ENCODE measurements around the gene SPEM1.
"Not testable (repeated sequence)": the region's sequence is repeated elsewhere in the genome, so short reads cannot be mapped to it uniquely, and the experiment has no call there.

The SPEM1 gene

GRCh38 chr17:7443499-7444485 is 23.7 kb downstream of the SPEM1 start:
- DNase-seq = no peak

- DNase-seq = no peak
These were observed 24.8 kb downstream of the SPEM1 start, which contains the start of gene CHRNB1 for GRCh38 chr17:7444682-7445618. CHRNB1 (plus strand) TSS chr17:7445061; CDS start chr17:7445128, 67 bp downstream.

- no peak for DNase-seq
These were observed 25.5 kb downstream of the SPEM1 start for GRCh38 chr17:7445619-7445968.

GRCh38 chr17:7448461-7448860 is 28.3 kb downstream of the SPEM1 start:
- DNase-seq = no peak

- DNase-seq = no peak
These were observed 39.9 kb downstream of the SPEM1 start for GRCh38 chr17:7459961-7460545.

GRCh38 chr17:7460850-7461660 is 40.9 kb downstream of the SPEM1 start:
- DNase-seq = no peak

DNA sequence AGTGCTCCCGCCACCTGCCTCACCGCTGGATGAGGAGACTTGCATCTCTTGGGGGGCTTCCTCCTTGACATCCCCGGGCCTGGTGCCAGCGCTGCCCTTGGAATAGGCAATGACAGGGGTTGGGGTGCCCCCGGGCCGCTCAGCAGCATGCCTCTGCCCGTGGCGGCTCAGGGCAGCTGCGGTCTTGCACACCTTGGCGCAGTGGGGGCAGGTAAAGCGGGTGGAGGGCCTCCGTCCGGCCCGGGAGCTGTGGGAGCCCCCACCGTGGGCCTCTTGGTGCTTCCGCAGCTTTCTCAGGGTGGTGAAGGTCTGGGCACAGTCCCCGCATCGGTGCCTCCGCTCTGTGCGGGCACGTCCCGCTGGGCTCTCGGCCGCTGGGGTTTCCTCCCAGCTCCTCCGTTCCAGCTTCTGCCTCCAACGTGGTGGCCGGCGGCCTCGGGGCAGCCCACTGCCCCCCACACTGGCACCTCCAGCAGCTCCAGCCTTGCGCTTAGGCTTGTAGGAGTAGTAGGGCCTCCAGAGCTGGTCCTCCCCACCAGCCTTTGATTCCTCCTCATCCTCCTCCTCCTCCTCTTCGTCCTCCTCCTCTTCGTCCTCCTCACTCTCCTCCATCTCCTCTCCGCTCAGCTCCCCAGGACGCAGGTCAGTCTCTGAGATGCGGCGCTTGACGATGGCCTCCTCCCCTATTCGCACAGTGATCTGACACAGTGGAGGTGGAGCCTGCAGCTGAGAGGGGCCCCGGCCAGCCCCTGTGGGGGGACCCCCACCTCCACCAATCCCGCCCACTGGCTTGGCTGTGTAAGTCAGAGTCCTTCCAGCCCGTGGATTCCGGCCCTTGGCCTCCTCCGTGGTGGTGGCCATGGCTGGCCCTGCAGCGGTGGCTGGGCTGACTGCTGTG is 42.6 kb downstream of the SPEM1 start:
- DNase-seq = no peak

- no peak for DNase-seq
These were observed 43.3 kb downstream of the SPEM1 start for GRCh38 chr17:7463372-7463846.

DNA sequence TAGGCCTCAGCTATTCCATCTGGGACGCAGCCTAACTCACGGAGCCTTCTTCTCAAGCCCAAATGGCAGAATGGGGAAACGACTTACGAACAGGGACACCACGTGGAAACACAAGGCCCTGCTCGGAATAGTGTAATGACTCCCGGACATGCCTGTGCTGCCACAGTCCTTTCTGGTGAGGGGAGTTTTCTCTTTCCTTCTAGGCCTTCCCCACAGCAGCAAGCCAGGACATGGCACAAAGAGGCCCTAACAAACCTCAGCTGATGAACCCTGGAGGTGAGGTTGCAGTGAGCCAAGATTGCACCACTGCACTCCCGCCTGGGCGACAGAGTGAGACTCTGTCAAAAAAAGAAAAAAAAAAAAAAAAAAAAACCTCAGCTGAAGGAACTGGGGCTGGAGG is 44.0 kb downstream of the SPEM1 start:
- DNase-seq = no peak

DNA sequence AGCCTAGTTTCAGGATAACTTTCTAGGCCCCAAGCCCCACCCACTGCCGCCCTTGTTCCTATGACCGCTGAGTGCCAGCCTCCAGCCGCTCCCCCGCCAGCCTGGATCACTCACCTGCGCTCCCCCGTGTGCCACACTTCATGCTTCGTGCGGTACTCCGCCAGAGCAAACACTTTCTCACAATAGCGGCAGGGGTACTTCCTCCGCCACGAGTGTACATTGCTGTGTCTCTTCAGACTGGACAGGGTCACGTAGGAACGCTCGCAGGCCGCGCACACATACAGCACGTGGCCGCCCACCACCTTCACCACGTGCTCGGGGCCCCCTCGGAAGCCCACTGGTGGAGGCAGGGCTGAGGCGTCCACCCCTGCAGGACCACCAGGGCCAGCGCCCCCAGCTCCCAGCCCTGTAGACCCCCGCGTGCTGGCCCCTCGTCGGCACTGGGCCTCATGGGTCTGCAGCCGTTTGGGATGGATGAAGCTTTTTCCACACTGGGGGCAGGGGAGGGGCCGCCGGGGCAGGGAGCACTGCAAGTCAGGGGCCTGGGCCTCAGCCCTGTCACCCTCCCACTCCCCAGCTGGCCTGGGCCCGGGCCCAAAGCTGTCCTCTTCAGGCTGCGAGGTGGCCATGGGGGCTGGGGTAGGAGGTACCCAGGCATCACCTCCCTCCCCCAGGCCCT is 45.6 kb downstream of the SPEM1 start:
- DNase-seq = no peak

DNA sequence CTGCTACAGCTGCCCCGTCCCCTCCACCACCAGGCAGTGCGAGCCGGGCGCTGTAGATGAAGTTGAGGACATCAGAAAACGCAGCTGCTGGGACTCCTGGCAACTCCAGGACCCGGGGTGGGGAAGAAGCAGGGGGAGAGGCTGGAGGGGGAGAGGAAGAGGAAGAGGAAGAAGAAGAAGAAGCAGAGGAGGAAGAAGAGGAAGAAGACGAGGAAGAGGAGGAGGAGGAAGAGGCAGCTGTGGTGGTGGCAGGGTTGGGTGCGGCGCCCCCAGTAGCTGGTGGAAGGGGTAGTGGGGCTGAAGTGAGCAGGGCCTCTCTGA is 46.2 kb downstream of the SPEM1 start:
- no peak for DNase-seq

DNA sequence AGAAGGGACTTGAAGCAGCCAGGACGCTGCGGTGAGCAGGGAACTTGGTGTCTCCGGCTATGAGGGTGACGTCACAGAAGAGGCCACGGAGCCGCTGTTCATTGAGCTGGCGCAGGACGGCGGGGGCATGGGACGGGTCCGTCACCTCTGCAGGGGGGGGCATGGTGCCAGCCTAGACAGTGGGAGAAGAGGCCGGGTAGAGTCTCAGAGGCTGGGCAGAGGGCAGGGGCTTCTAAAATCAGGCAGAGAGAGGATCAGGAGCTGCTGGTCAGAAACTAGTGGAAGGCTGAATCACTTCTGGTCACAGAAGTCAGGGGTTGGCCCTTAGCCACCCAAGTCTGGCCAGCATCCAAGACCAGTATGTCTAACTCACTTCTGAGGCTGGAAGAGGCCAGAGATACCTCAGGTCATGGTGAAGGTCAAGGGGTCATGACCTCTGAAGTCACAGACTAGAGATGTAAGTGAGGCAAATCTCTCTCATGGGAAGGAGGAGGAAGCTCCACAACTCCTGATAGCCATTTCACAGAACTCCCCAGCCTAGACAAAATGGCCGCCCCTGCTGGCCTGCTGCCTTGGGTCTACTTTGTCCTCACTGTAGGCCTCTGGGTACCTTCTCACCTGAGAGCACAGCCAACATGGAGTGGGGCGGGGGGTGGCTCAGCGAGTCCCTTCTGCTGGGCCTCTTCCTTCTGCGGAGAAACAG is 46.7 kb downstream of the SPEM1 start:
- no peak for DNase-seq

DNA sequence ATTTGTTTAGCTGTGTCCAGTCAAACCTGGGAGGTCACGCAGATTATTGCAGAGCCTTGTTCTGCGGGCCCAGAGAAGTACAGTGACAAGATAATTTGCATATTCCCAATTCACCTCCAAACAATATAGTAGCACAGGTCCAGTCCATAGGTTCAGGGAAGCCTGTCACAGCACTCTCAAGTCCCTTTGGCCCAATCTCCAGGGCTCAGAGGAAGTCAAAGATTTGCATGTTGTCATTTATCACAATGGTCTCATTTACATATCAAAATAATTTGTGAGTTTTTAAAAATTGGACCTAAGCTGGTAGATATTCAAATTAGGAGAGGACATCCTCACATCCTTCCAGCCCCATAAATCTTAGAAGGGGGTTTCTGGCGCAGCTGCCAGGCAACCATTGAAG is 47.4 kb downstream of the SPEM1 start:
- no peak for DNase-seq

DNA sequence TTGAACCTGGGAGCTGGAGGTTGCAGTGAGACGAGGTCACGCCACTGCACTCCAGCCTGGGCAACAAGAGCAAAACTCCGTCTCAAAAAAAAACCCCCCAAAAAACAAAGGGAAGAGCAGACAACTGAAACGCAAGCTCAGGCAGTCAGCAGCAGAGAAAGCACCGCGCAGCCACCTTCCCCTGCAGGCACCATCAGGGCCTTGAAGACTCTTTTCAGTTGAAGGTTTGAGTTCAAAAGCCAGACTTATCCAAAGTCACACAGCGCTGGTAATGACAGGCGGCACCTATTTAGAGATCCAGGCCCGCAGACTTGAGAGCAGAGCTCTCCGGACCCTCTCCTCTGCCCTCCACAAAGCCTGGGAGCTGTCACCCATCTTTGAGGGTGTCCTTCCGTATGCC is 48.2 kb downstream of the SPEM1 start:
- no peak for DNase-seq

DNA sequence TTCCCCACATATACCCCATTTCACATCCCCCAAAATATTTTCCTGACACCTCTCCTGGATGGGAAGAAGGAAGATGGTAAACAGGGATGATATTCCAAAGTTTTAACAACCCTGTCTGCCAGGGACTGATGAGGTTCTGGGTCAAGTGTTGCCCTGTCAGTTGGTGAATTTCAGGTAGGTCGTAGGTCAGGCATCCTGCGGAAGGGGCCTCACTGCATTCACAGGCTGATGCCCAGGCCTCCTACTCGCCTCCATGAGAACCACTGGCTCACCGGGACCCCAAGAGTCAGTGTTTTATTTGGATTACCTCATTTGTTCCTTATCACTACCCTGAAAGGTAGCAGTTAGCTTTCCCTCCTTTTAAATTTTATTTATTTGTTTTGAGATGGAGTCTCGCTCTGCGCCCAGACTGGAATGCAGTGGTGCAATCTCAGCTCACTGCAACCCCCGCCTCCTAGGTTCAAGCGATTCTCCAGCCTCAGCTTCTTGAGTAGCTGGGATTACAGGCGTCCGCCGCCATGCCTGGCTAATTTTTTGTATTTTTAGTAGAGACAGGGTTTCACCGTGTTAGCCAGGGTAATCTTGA is 48.8 kb downstream of the SPEM1 start:
- DNase-seq = no peak

- DNase-seq = not testable (repeated sequence)
These were observed 49.7 kb downstream of the SPEM1 start for GRCh38 chr17:7469843-7470242.

DNA sequence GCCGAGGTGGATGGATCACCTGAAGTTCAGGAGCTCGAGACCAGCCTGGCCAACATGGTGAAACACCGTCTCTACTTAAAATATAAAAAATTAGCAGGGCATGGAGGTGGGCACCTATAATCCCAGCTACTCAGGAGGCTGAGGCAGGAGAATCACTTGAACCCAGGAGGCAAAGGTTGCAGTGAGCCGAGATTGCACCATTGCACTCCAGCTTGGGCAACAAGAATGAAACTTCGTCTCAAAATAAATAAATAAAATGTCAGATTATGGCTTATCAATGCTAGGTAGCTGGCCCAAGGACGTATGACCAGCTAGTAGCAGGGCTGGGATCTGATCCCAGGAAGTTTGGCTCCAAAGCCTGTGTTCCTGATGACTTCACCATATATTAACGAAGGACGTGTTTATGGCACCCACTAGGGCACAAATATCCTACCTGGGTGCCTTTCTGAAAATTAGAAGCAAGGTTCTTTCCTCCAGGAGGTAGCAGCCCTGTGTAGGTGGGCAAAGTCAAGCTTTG is 50.4 kb downstream of the SPEM1 start:
- not testable (repeated sequence) for DNase-seq
